Measurements from ENCODE around the gene AP1M1. TPM values are rescaled to one million over a fixed set of nuclear protein-coding genes. Genes with fewer than 3 reads are reported as not detected.

AP1M1 gene
- total RNA-seq, 1 experiment from 2014 or later, result 88.7 TPM

DNA sequence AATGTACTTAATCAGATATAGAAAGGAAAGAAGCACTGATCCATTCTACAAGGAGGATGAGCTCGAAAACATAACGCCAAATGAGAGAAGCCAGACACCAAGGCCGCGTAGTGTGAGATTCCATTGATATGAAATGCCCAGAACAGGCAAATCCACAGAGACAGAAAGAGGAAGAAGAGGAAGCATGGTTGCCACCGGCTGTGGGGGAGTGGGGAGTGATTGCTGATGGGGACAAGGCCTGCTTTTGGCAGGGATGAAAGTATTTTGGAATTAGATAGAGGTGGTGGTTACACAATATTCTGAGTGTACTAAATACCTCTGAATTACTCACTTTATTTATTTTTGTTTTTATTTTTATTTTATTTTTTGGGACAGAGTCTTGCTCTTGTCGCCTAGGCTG lies 76.7 kb downstream of the AP1M1 start:
- in situ Hi-C loops (cut with HindIII; ENCODE audit: low pct_unique_long_range_greater_than_20kb, low sequenced_read_pairs) (no loop called here), intact Hi-C loops (cut with micrococcal nuclease; ENCODE audit: unreplicated experiment) (no loop called here)
- POLR2A ChIA-PET, result no interaction called here
- H3K4me1 ChIP-seq (ENCODE audit: control insufficient read depth, insufficient read depth, low read length), result peaks cover 5% of the 10 kb centered on the region
- no peak overlapping the region for H3K27ac ChIP-seq (ENCODE audit: low read length)
- ATAC-seq (no peak), DNase-seq (ENCODE audit: low read depth, low spot score) (no peak)
- no peak overlapping the region for H3K4me3 ChIP-seq (ENCODE audit: low read depth in 2 of 2, low read length in 2 of 2)
- TF ChIP-seq CTCF (IDR thresholded peaks at IDR 0.05) (no peak), TCF7L2 (IDR thresholded peaks at IDR 0.05; ENCODE audit: low read depth, low read length) (no peak), SIN3A (IDR thresholded peaks at IDR 0.05; ENCODE audit: borderline replicate concordance, insufficient read depth, low read depth, low read length) (no peak), POLR2AphosphoS5 (IDR thresholded peaks at IDR 0.05; ENCODE audit: low read depth, low read length) (no peak)
- TF ChIP-seq, protein P1, sequence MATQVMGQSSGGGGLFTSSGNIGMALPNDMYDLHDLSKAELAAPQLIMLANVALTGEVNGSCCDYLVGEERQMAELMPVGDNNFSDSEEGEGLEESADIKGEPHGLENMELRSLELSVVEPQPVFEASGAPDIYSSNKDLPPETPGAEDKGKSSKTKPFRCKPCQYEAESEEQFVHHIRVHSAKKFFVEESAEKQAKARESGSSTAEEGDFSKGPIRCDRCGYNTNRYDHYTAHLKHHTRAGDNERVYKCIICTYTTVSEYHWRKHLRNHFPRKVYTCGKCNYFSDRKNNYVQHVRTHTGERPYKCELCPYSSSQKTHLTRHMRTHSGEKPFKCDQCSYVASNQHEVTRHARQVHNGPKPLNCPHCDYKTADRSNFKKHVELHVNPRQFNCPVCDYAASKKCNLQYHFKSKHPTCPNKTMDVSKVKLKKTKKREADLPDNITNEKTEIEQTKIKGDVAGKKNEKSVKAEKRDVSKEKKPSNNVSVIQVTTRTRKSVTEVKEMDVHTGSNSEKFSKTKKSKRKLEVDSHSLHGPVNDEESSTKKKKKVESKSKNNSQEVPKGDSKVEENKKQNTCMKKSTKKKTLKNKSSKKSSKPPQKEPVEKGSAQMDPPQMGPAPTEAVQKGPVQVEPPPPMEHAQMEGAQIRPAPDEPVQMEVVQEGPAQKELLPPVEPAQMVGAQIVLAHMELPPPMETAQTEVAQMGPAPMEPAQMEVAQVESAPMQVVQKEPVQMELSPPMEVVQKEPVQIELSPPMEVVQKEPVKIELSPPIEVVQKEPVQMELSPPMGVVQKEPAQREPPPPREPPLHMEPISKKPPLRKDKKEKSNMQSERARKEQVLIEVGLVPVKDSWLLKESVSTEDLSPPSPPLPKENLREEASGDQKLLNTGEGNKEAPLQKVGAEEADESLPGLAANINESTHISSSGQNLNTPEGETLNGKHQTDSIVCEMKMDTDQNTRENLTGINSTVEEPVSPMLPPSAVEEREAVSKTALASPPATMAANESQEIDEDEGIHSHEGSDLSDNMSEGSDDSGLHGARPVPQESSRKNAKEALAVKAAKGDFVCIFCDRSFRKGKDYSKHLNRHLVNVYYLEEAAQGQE (IDR thresholded peaks at IDR 0.05; ENCODE audit: insufficient read depth in 1 of 2, low read depth in 2 of 2, low read length in 1 of 2), result no peak
- no peaks in the 10 kb centered on the region for H3K27me3 ChIP-seq (ENCODE audit: control insufficient read depth, insufficient read depth, low read length)
- no peaks in the 10 kb centered on the region for H3K36me3 ChIP-seq (ENCODE audit: control insufficient read depth, insufficient read depth, low read length)
- H3K9me3 ChIP-seq (ENCODE audit: control insufficient read depth, insufficient read depth, low read depth, low read length), result no peaks in the 10 kb centered on the region
- BruUV-seq (replicated peaks), result no TSS peak
- CTCF ChIA-PET, result interaction anchor here (0.5 kb wide), 1 partner anchor 27 kb away, joined by 7 read pairs; no protein-coding TSS in a partner anchor

- POLR2A ChIA-PET, result no interaction called here
- no peaks in the 10 kb centered on the region for H3K27me3 ChIP-seq (ENCODE audit: control insufficient read depth, insufficient read depth, low read length)
- in situ Hi-C loops (cut with HindIII; ENCODE audit: low pct_unique_long_range_greater_than_20kb, low sequenced_read_pairs), result no loop called here
- intact Hi-C loops (cut with micrococcal nuclease; ENCODE audit: unreplicated experiment), result no loop called here
- H3K9me3 ChIP-seq (ENCODE audit: control insufficient read depth, insufficient read depth, low read depth, low read length), result no peaks in the 10 kb centered on the region
- H3K27ac ChIP-seq (ENCODE audit: low read length), result no peak overlapping the region
- H3K4me3 ChIP-seq (ENCODE audit: low read depth in 2 of 2, low read length in 2 of 2), result no peak overlapping the region
- ATAC-seq (no peak), DNase-seq (ENCODE audit: low read depth, low spot score) (no peak)
- no peak for TF ChIP-seq POLR2AphosphoS5 (IDR thresholded peaks at IDR 0.05; ENCODE audit: low read depth, low read length)
- no peak for TF ChIP-seq TCF7L2 (IDR thresholded peaks at IDR 0.05; ENCODE audit: low read depth, low read length)
- TF ChIP-seq, protein P1 (IDR thresholded peaks at IDR 0.05; ENCODE audit: insufficient read depth in 1 of 2, low read depth in 2 of 2, low read length in 1 of 2), result no peak
- no peak for TF ChIP-seq SIN3A (IDR thresholded peaks at IDR 0.05; ENCODE audit: borderline replicate concordance, insufficient read depth, low read depth, low read length)
- no peak for TF ChIP-seq CTCF (IDR thresholded peaks at IDR 0.05)
- H3K4me1 ChIP-seq (ENCODE audit: control insufficient read depth, insufficient read depth, low read length), result peaks cover 8% of the 10 kb centered on the region
- CTCF ChIA-PET, result no interaction called here
- BruUV-seq (replicated peaks), result no TSS peak
- no peaks in the 10 kb centered on the region for H3K36me3 ChIP-seq (ENCODE audit: control insufficient read depth, insufficient read depth, low read length)
Observed at GRCh38 chr19:16280306-16280705, 82.6 kb downstream of the AP1M1 start.

All from Panc1 (cell line).